Measurements from ENCODE around the gene DCX.

Gene DCX

GRCh38 chrX:111282991-111283390, 129.0 kb downstream of the DCX start:
- TF ChIP-seq EZH2 (IDR thresholded peaks at IDR 0.05; ENCODE audit: borderline replicate concordance, low read depth, low read length, severe bottlenecking) (no peak), CTCF (IDR thresholded peaks at IDR 0.05; ENCODE audit: borderline replicate concordance, extremely low read depth, low read length, poor library complexity, severe bottlenecking) (no peak)
- no peaks in the 10 kb centered on the region for H3K9me3 ChIP-seq (ENCODE audit: insufficient read depth, low read length, severe bottlenecking)
- H3K27ac ChIP-seq (ENCODE audit: low read length) = no peak overlapping the region
- H3K27me3 ChIP-seq (ENCODE audit: insufficient read depth, low read length, poor library complexity) = no peaks in the 10 kb centered on the region
- DNase-seq (no peak), ATAC-seq (ENCODE audit: insufficient read depth, low read depth) (no peak)
- H3K4me2 ChIP-seq (ENCODE audit: insufficient read depth, low read length) = no peak overlapping the region
- H3K79me2 ChIP-seq (ENCODE audit: insufficient read depth, low read length) = no peaks in the 10 kb centered on the region
- H3K36me3 ChIP-seq (ENCODE audit: insufficient read depth, low read length) = no peaks in the 10 kb centered on the region
- no peak overlapping the region for H3K9ac ChIP-seq (ENCODE audit: low read depth, low read length)
- H3K4me3 ChIP-seq (ENCODE audit: low read depth in 1 of 2, low read length in 2 of 2) = no peak overlapping the region
- no peaks in the 10 kb centered on the region for H3K4me1 ChIP-seq (ENCODE audit: insufficient read depth, low read length)
- no peak overlapping the region for H2AFZ ChIP-seq (ENCODE audit: low read depth, low read length)
- no peaks in the 10 kb centered on the region for H4K20me1 ChIP-seq (ENCODE audit: insufficient read depth, low read length)

GRCh38 chrX:111282139-111282538, 129.9 kb downstream of the DCX start:
- no peak for TF ChIP-seq EZH2 (IDR thresholded peaks at IDR 0.05; ENCODE audit: borderline replicate concordance, low read depth, low read length, severe bottlenecking)
- TF ChIP-seq CTCF (IDR thresholded peaks at IDR 0.05; ENCODE audit: borderline replicate concordance, extremely low read depth, low read length, poor library complexity, severe bottlenecking) = no peak
- no peak for ATAC-seq (ENCODE audit: insufficient read depth, low read depth)
- no peak overlapping the region for H3K4me3 ChIP-seq (ENCODE audit: low read depth in 1 of 2, low read length in 2 of 2)
- H2AFZ ChIP-seq (ENCODE audit: low read depth, low read length) = no peak overlapping the region
- H3K9ac ChIP-seq (ENCODE audit: low read depth, low read length) = no peak overlapping the region
- H3K79me2 ChIP-seq (ENCODE audit: insufficient read depth, low read length) = no peaks in the 10 kb centered on the region
- no peaks in the 10 kb centered on the region for H3K9me3 ChIP-seq (ENCODE audit: insufficient read depth, low read length, severe bottlenecking)
- no peak overlapping the region for H3K4me2 ChIP-seq (ENCODE audit: insufficient read depth, low read length)
- no peak overlapping the region for H3K27ac ChIP-seq (ENCODE audit: low read length)
- no peaks in the 10 kb centered on the region for H4K20me1 ChIP-seq (ENCODE audit: insufficient read depth, low read length)
- H3K27me3 ChIP-seq (ENCODE audit: insufficient read depth, low read length, poor library complexity) = no peaks in the 10 kb centered on the region
- DNase-seq = no peak
- H3K36me3 ChIP-seq (ENCODE audit: insufficient read depth, low read length) = no peaks in the 10 kb centered on the region
- no peaks in the 10 kb centered on the region for H3K4me1 ChIP-seq (ENCODE audit: insufficient read depth, low read length)

GRCh38 chrX:111270339-111270738, 141.7 kb downstream of the DCX start, which contains the start of gene CAPN6:
CAPN6 (minus strand) TSS chrX:111270483; CDS start chrX:111263936, 6,547 bp downstream.
- Histone ChIP-seq H3K4me1 (ENCODE audit: insufficient read depth, low read length) (no peaks in the 10 kb centered on the region), H3K9me3 (ENCODE audit: insufficient read depth, low read length, severe bottlenecking) (no peaks in the 10 kb centered on the region), H3K9ac (ENCODE audit: low read depth, low read length) (no peak within 1 kb of the TSS), H3K79me2 (ENCODE audit: insufficient read depth, low read length) (no peaks in the 10 kb centered on the region), H3K4me2 (ENCODE audit: insufficient read depth, low read length) (no peak within 1 kb of the TSS), H3K4me3 (ENCODE audit: low read depth in 1 of 2, low read length in 2 of 2) (no peak within 1 kb of the TSS), H3K27me3 (ENCODE audit: insufficient read depth, low read length, poor library complexity) (no peaks in the 10 kb centered on the region), H4K20me1 (ENCODE audit: insufficient read depth, low read length) (no peaks in the 10 kb centered on the region), H3K36me3 (ENCODE audit: insufficient read depth, low read length) (no peaks in the 10 kb centered on the region), H2AFZ (ENCODE audit: low read depth, low read length) (no peak within 1 kb of the TSS), H3K27ac (ENCODE audit: low read length) (no peak within 1 kb of the TSS)
- DNase-seq (no peak), ATAC-seq (ENCODE audit: insufficient read depth, low read depth) (no peak)
- TF ChIP-seq EZH2 (IDR thresholded peaks at IDR 0.05; ENCODE audit: borderline replicate concordance, low read depth, low read length, severe bottlenecking) = no peak
- TF ChIP-seq CTCF (IDR thresholded peaks at IDR 0.05; ENCODE audit: borderline replicate concordance, extremely low read depth, low read length, poor library complexity, severe bottlenecking) = no peak

DNA sequence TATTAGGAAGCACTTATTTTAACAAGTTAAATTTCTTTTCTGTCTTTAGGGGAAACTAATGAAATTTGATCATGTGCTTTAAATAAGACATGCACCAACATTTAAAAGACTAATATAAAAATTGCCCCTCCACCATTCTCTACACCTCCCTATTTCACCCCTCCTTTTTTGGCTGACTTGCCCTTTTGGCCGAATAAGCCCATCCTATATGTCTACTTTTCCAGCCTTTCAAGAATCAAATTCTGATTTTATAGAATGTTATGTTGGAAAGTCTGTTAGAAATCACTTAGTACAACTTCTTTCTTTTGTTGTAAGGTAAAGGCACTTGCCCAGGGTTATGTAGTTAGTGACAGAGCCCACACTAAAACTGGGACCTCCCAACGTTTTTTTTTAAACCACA, 143.5 kb downstream of the DCX start:
- no peak overlapping the region for H3K9ac ChIP-seq (ENCODE audit: low read depth, low read length)
- H3K4me2 ChIP-seq (ENCODE audit: insufficient read depth, low read length) = no peak overlapping the region
- no peak overlapping the region for H2AFZ ChIP-seq (ENCODE audit: low read depth, low read length)
- no peak overlapping the region for H3K27ac ChIP-seq (ENCODE audit: low read length)
- H3K4me3 ChIP-seq (ENCODE audit: low read depth in 1 of 2, low read length in 2 of 2) = no peak overlapping the region
- no peaks in the 10 kb centered on the region for H3K79me2 ChIP-seq (ENCODE audit: insufficient read depth, low read length)
- no peaks in the 10 kb centered on the region for H4K20me1 ChIP-seq (ENCODE audit: insufficient read depth, low read length)
- H3K9me3 ChIP-seq (ENCODE audit: insufficient read depth, low read length, severe bottlenecking) = no peaks in the 10 kb centered on the region
- H3K36me3 ChIP-seq (ENCODE audit: insufficient read depth, low read length) = no peaks in the 10 kb centered on the region
- TF ChIP-seq CTCF (IDR thresholded peaks at IDR 0.05; ENCODE audit: borderline replicate concordance, extremely low read depth, low read length, poor library complexity, severe bottlenecking) (no peak), EZH2 (IDR thresholded peaks at IDR 0.05; ENCODE audit: borderline replicate concordance, low read depth, low read length, severe bottlenecking) (no peak)
- ATAC-seq (ENCODE audit: insufficient read depth, low read depth) (no peak), DNase-seq (no peak)
- no peaks in the 10 kb centered on the region for H3K4me1 ChIP-seq (ENCODE audit: insufficient read depth, low read length)
- no peaks in the 10 kb centered on the region for H3K27me3 ChIP-seq (ENCODE audit: insufficient read depth, low read length, poor library complexity)
